ENCODE measurements around the gene PDK1.

The PDK1 gene

DNA sequence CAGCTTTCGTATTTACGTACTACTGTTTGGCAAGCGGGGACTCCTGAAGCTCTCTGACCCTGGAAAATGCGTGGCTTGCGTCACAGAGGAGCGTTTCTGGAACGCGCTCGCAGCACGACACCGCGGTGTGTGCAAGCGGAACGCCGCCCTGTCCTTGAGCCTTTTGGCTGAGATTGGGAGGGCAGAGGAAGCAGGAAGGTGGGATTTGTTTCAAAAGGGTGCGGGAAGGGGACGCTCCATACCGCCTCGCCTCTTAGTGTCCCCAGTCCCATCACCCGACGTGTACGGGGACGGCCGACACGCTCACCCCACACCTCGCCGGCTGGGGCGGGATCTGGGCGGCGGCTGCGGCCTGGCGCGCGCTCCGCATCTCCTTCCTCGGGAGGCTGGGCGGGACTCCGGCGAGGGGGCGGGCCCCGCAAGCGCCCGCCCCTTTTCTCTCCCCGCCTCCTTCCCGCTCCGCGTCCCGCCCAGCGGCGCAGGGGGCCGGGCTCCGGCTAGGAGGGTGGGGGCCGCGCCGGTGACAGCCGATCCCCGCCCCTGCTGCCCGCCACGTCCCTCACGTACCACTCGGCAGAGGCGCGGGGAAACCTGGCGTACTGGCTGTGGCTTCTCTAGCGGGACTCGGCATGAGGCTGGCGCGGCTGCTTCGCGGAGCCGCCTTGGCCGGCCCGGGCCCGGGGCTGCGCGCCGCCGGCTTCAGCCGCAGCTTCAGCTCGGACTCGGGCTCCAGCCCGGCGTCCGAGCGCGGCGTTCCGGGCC lies at the start of gene PDK1:
PDK1 (plus strand) TSS at position 569 of the 762 bp plus-strand sequence; CDS start at position 630, 61 bp downstream.
- H3K4me3 ChIP-seq (ENCODE audit: low read length) = peak within 1 kb of the TSS; percentile 82
- DNase-seq (ENCODE audit: low read depth) = peak; percentile 95
- no peak for TF ChIP-seq CTCF (IDR thresholded peaks at IDR 0.05; ENCODE audit: insufficient read depth, low read depth, low read length, missing control alignments)

DNA sequence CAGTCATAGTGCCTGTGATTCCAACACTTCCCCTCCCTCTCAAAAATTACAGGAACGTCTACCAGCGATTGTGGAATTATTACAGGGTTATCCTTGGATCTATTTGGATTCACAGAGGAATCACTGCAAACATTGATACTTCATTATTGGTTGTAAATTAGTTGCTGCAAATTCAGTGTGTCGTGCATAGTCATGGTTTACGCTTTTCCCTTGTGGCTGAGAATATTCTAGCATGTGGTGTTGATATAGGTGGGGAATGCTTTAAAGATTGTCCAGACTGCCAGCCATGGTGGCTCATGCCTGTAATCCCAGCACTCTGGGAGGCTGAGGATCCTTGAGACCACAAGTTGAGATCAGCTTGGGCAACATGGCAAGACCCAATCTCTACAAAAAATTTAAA lies 48.7 kb upstream of the PDK1 start:
- H3K4me3 ChIP-seq (ENCODE audit: low read length) = no peak overlapping the region
- no peak for TF ChIP-seq CTCF (IDR thresholded peaks at IDR 0.05; ENCODE audit: insufficient read depth, low read depth, low read length, missing control alignments)
- no peak for DNase-seq (ENCODE audit: low read depth)

DNA sequence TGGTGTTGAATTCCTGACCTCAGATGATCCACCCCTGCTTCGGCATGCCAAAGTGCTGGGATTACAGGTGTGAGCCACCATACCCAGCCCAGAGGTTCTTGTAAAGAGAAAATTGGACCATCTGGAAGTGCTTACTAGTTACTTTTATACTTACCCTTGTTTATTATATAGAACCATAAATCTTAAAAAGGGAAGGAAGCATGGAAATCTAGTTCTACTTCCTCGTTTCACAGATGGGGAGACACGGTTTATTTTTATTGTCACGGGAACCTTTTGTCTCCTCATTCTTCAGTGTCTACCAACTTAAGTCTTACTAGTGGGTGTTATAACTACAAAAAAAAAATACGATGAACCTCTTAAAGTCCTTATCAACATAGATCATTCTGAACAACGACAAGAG lies 45.8 kb upstream of the PDK1 start:
- no peak for DNase-seq (ENCODE audit: low read depth)
- TF ChIP-seq CTCF (IDR thresholded peaks at IDR 0.05; ENCODE audit: insufficient read depth, low read depth, low read length, missing control alignments) = no peak
- no peak overlapping the region for H3K4me3 ChIP-seq (ENCODE audit: low read length)

GRCh38 chr2:172510548-172510947 lies 45.3 kb upstream of the PDK1 start:
- no peak overlapping the region for H3K4me3 ChIP-seq (ENCODE audit: low read length)
- DNase-seq (ENCODE audit: low read depth) = no peak
- TF ChIP-seq CTCF (IDR thresholded peaks at IDR 0.05; ENCODE audit: insufficient read depth, low read depth, low read length, missing control alignments) = no peak

GRCh38 chr2:172512810-172513523 lies 42.9 kb upstream of the PDK1 start:
- no peak for TF ChIP-seq CTCF (IDR thresholded peaks at IDR 0.05; ENCODE audit: insufficient read depth, low read depth, low read length, missing control alignments)
- no peak for DNase-seq (ENCODE audit: low read depth)
- no peak overlapping the region for H3K4me3 ChIP-seq (ENCODE audit: low read length)

- TF ChIP-seq CTCF (IDR thresholded peaks at IDR 0.05; ENCODE audit: insufficient read depth, low read depth, low read length, missing control alignments) = no peak
- no peak overlapping the region for H3K4me3 ChIP-seq (ENCODE audit: low read length)
- DNase-seq (ENCODE audit: low read depth) = no peak
These were observed 42.4 kb upstream of the PDK1 start for GRCh38 chr2:172513524-172513900.
